HepG2 (cell line): ENCODE results near the gene MAPK8. TPM values are rescaled to one million over a fixed set of nuclear protein-coding genes. Genes with fewer than 3 reads are reported as not detected.

Source experiments
- ATAC-seq: fragments of 200-7000 bp; cut with Tn5 transposase; 3 replicates; pipeline ENCODE4 v1.9.1; 2020; ENCODE audit warnings: mild to moderate bottlenecking, moderate library complexity
- BruUV-seq: library from RNA; stranded (reverse); fragments of 400-500 nt; replicated peaks from 2 replicates; lab custom pipeline; 2021; lab: Mats Ljungman, UMichigan
- CTCF ChIA-PET: fragments of 300-600 bp; formaldehyde crosslinking; extraction: SDS; loops from one replicate; lab custom pipeline; 2021; ENCODE audit warnings: low total read pairs, inconsistent platforms, low intra/inter-chr PET ratio; lab: Yijun Ruan, JAX
- POLR2A ChIA-PET: fragments of 350-600 bp; sonication (Branson Sonifier 250); formaldehyde crosslinking; loops from one replicate; lab custom pipeline; 2020; ENCODE audit warnings: antibody characterized with exemption, inconsistent platforms; lab: Yijun Ruan, JAX
- DNase-seq: peaks from one replicate; pipeline ENCODE4 v3.0.0-alpha.2; 2015; ENCODE audit warnings: low spot score
- FAIRE-seq: peaks from 3 replicates; lab custom pipeline; 2011; peaks lifted over from hg19 to GRCh38; lab: Jason Lieb, UNC
- H2AFZ ChIP-seq: one replicate; pipeline ENCODE4 v1.6.1; 2011; ENCODE audit warnings: low read length, inconsistent platforms
- H3K27ac ChIP-seq: fragments of 300-600 bp; 3 replicates; pipeline ENCODE4 v1.8.0; 2011; ENCODE audit warnings: mixed run types, mild to moderate bottlenecking, mixed read lengths, low read length, inconsistent platforms; ENCODE audit not compliant: insufficient read depth; ENCODE audit errors: extremely low read length
- H3K27me3 ChIP-seq, 2 experiments: fragments of 200-600 bp in 1 of 2; 2 replicates in 1 of 2; 3 replicates in 1 of 2; pipeline versions ENCODE4 v1.6.0 to v1.8.0; 2011; ENCODE audit warnings: low read length in 2 of 2, mild to moderate bottlenecking in 2 of 2, moderate library complexity in 2 of 2, inconsistent platforms in 1 of 2; ENCODE audit not compliant: insufficient read depth in 2 of 2, control insufficient read depth in 1 of 2
- H3K36me3 ChIP-seq, 2 experiments: fragments of 200-600 bp in 1 of 2; replicated peaks in 1 of 2; 2 replicates in 1 of 2; 3 replicates in 1 of 2; pipeline versions ENCODE4 v1.5.1 to v1.8.0; 2011; ENCODE audit warnings: low read length in 2 of 2, inconsistent platforms in 1 of 2; ENCODE audit not compliant: insufficient read depth in 2 of 2, control insufficient read depth in 1 of 2
- H3K4me1 ChIP-seq: 2 replicates; pipeline ENCODE4 v1.5.1; 2012; ENCODE audit warnings: low read length, inconsistent platforms; ENCODE audit not compliant: insufficient read depth
- H3K4me2 ChIP-seq: 2 replicates; pipeline ENCODE4 v1.6.0; 2011; ENCODE audit warnings: low read depth, low read length, inconsistent platforms
- H3K4me3 ChIP-seq, 3 experiments: fragments of 200-600 bp in 1 of 3; sonication (generic), shearing (Covaris generic) in 1 of 3; replicated peaks in 1 of 3; 2 replicates each; pipeline ENCODE4 v1.5.1; 2011 to 2016; ENCODE audit warnings: low read length in 3 of 3, inconsistent platforms in 2 of 3, low read depth in 2 of 3, mild to moderate bottlenecking in 2 of 3, control low read depth in 1 of 3, mixed read lengths in 1 of 3; ENCODE audit not compliant: insufficient read depth in 1 of 3
- H3K79me2 ChIP-seq: one replicate; pipeline ENCODE4 v1.6.1; 2011; ENCODE audit warnings: low read length, inconsistent platforms; ENCODE audit not compliant: insufficient read depth
- H3K9ac ChIP-seq: 2 replicates; pipeline ENCODE4 v1.6.0; 2011; ENCODE audit warnings: mild to moderate bottlenecking, low read depth, low read length, inconsistent platforms; ENCODE audit not compliant: insufficient read depth
- H3K9me3 ChIP-seq: 2 replicates; pipeline ENCODE4 v1.5.1; 2012; ENCODE audit warnings: mild to moderate bottlenecking, low read length
- H4K20me1 ChIP-seq: 2 replicates; pipeline ENCODE4 v1.6.0; 2011; ENCODE audit warnings: inconsistent platforms, mild to moderate bottlenecking, low read length, moderate library complexity; ENCODE audit not compliant: insufficient read depth
- BRCA1 ChIP-seq: sonication (generic); formaldehyde crosslinking; IDR thresholded peaks from 2 replicates; pipeline ENCODE4 v1.4.0; 2020; ENCODE audit warnings: missing genetic modification reagents
- CBX1 ChIP-seq: IDR thresholded peaks from one replicate; pipeline ENCODE4 v1.6.1; 2016; ENCODE audit warnings: antibody characterized with exemption, low read depth
- CBX5 ChIP-seq: sonication (generic); formaldehyde crosslinking; IDR thresholded peaks from 2 replicates; pipeline ENCODE4 v1.4.0; 2020; ENCODE audit warnings: missing genetic modification reagents, borderline replicate concordance
- E2F2 ChIP-seq: sonication (generic); formaldehyde crosslinking; IDR thresholded peaks from 2 replicates; pipeline ENCODE4 v1.4.0; 2020; ENCODE audit warnings: missing genetic modification reagents, borderline replicate concordance
- HNRNPUL1 ChIP-seq: fragments of 200-400 bp; formaldehyde crosslinking; IDR thresholded peaks from 2 replicates; pipeline ENCODE4 v1.6.1; 2017; ENCODE audit warnings: low read depth, mild to moderate bottlenecking, low read length, moderate library complexity
- NBN ChIP-seq: fragments of 450-650 bp; conservative IDR thresholded peaks from 2 replicates; pipeline ENCODE4 v1.6.1; 2017
- NCOA5 ChIP-seq: sonication (generic); formaldehyde crosslinking; IDR thresholded peaks from 2 replicates; pipeline ENCODE4 v1.4.0; 2020; ENCODE audit warnings: missing genetic modification reagents
- WGBS: methylation state at CpG from one replicate; pipeline ENCODE4 v1.1.6; 2017; ENCODE audit warnings: low lambda C conversion rate; 5-methylcytosine and 5-hydroxymethylcytosine counted together
- in situ Hi-C: cut with HindIII; loops from 2 replicates; pipeline ENCODE4 v1.10.0; 2017; ENCODE audit warnings: low pct_unique_long_range_greater_than_20kb; ENCODE audit not compliant: extremely low pct_ligation_motif_present
- intact Hi-C: fragments of 100-400 bp; cut with micrococcal nuclease; formaldehyde crosslinking; loops from one replicate; pipeline ENCODE4 v1.10.0; 2022; ENCODE audit not compliant: unreplicated experiment
- polyA plus RNA-seq, 8 experiments: library from polyadenylated mRNA; depleted of rRNA in 3 of 8; stranded (reverse) in 7 of 8; unstranded in 1 of 8; fragments of >200 nt; fragmentation: Illumina TruSeq in 4 of 8; extraction: Trizol in 4 of 8; gene quantifications; 2 replicates each; pipeline versions ENCODE4 v1.2.1 to v1.2.3, GENCODE V29; 2011 to 2016; ENCODE audit warnings: low read depth in 4 of 8, missing spikeins in 1 of 8, mixed read lengths in 1 of 8; ENCODE audit not compliant: insufficient read depth in 1 of 8
- total RNA-seq, 5 experiments: library from RNA; depleted of rRNA; stranded (reverse); fragments of >200 nt; fragmentation: Illumina TruSeq; extraction: Trizol; gene quantifications; 2 replicates each; pipeline ENCODE4 v1.2.3, GENCODE V29; 2016; ENCODE audit warnings: low read depth in 1 of 5
- TF ChIP-seq, protein P1 (sequence below): sonication (generic); formaldehyde crosslinking; IDR thresholded peaks from 2 replicates; pipeline ENCODE4 v1.9.0; 2021; ENCODE audit warnings: missing genetic modification reagents, borderline replicate concordance
- TF ChIP-seq, protein P2 (sequence below): sonication (generic); formaldehyde crosslinking; IDR thresholded peaks from 2 replicates; pipeline ENCODE4 v1.4.0; 2020; ENCODE audit warnings: missing genetic modification reagents, borderline replicate concordance
- TF ChIP-seq, protein P3 (sequence below): sonication (generic); formaldehyde crosslinking; IDR thresholded peaks from 2 replicates; pipeline ENCODE4 v1.8.1; 2022; ENCODE audit warnings: low read depth, mild to moderate bottlenecking, missing genetic modification reagents
- TF ChIP-seq, protein P4 (sequence below): IDR thresholded peaks from 2 replicates; pipeline ENCODE4 v1.6.1; 2016; ENCODE audit warnings: missing compliant biosample characterization, missing genetic modification reagents, borderline replicate concordance

MAPK8 gene
- total and polyA plus RNA-seq, 2 of the 13 experiments (the other 11 are each of a cell fraction or from before 2014, with no cell fraction given), result 41.6 to 47.3 TPM

GRCh38 chr10:48400850-48401220, 94.4 kb downstream of the MAPK8 start:
- TF ChIP-seq CBX5 (CRISPR knock-in tag) (no peak), HNRNPUL1 (no peak), NBN (no peak), NCOA5 (CRISPR knock-in tag) (no peak), E2F2 (no peak), BRCA1 (CRISPR knock-in tag) (no peak), CBX1 (no peak)
- TF ChIP-seq, protein P1, sequence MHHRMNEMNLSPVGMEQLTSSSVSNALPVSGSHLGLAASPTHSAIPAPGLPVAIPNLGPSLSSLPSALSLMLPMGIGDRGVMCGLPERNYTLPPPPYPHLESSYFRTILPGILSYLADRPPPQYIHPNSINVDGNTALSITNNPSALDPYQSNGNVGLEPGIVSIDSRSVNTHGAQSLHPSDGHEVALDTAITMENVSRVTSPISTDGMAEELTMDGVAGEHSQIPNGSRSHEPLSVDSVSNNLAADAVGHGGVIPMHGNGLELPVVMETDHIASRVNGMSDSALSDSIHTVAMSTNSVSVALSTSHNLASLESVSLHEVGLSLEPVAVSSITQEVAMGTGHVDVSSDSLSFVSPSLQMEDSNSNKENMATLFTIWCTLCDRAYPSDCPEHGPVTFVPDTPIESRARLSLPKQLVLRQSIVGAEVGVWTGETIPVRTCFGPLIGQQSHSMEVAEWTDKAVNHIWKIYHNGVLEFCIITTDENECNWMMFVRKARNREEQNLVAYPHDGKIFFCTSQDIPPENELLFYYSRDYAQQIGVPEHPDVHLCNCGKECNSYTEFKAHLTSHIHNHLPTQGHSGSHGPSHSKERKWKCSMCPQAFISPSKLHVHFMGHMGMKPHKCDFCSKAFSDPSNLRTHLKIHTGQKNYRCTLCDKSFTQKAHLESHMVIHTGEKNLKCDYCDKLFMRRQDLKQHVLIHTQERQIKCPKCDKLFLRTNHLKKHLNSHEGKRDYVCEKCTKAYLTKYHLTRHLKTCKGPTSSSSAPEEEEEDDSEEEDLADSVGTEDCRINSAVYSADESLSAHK, result no peak
- TF ChIP-seq, protein P2, sequence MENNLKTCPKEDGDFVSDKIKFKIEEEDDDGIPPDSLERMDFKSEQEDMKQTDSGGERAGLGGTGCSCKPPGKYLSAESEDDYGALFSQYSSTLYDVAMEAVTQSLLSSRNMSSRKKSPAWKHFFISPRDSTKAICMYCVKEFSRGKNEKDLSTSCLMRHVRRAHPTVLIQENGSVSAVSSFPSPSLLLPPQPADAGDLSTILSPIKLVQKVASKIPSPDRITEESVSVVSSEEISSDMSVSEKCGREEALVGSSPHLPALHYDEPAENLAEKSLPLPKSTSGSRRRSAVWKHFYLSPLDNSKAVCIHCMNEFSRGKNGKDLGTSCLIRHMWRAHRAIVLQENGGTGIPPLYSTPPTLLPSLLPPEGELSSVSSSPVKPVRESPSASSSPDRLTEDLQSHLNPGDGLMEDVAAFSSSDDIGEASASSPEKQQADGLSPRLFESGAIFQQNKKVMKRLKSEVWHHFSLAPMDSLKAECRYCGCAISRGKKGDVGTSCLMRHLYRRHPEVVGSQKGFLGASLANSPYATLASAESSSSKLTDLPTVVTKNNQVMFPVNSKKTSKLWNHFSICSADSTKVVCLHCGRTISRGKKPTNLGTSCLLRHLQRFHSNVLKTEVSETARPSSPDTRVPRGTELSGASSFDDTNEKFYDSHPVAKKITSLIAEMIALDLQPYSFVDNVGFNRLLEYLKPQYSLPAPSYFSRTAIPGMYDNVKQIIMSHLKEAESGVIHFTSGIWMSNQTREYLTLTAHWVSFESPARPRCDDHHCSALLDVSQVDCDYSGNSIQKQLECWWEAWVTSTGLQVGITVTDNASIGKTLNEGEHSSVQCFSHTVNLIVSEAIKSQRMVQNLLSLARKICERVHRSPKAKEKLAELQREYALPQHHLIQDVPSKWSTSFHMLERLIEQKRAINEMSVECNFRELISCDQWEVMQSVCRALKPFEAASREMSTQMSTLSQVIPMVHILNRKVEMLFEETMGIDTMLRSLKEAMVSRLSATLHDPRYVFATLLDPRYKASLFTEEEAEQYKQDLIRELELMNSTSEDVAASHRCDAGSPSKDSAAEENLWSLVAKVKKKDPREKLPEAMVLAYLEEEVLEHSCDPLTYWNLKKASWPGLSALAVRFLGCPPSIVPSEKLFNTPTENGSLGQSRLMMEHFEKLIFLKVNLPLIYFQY (CRISPR knock-in tag), result no peak
- TF ChIP-seq, protein P3, sequence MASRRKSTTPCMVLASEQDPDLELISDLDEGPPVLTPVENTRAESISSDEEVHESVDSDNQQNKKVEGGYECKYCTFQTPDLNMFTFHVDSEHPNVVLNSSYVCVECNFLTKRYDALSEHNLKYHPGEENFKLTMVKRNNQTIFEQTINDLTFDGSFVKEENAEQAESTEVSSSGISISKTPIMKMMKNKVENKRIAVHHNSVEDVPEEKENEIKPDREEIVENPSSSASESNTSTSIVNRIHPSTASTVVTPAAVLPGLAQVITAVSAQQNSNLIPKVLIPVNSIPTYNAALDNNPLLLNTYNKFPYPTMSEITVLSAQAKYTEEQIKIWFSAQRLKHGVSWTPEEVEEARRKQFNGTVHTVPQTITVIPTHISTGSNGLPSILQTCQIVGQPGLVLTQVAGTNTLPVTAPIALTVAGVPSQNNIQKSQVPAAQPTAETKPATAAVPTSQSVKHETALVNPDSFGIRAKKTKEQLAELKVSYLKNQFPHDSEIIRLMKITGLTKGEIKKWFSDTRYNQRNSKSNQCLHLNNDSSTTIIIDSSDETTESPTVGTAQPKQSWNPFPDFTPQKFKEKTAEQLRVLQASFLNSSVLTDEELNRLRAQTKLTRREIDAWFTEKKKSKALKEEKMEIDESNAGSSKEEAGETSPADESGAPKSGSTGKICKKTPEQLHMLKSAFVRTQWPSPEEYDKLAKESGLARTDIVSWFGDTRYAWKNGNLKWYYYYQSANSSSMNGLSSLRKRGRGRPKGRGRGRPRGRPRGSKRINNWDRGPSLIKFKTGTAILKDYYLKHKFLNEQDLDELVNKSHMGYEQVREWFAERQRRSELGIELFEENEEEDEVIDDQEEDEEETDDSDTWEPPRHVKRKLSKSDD (CRISPR knock-in tag), result no peak
- TF ChIP-seq, protein P4, sequence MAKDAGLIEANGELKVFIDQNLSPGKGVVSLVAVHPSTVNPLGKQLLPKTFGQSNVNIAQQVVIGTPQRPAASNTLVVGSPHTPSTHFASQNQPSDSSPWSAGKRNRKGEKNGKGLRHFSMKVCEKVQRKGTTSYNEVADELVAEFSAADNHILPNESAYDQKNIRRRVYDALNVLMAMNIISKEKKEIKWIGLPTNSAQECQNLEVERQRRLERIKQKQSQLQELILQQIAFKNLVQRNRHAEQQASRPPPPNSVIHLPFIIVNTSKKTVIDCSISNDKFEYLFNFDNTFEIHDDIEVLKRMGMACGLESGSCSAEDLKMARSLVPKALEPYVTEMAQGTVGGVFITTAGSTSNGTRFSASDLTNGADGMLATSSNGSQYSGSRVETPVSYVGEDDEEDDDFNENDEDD (CRISPR knock-in tag), result no peak
- TF ChIP-seq, all 625 proteins: peak for 0
- H3K36me3 ChIP-seq, result no peaks in the 10 kb centered on the region
- H4K20me1 ChIP-seq, result no peaks in the 10 kb centered on the region
- no peak overlapping the region for H3K4me2 ChIP-seq
- 97% methylated on average over 1 of the region's 1 CpG for WGBS
- no TSS peak for BruUV-seq
- no peak for FAIRE-seq
- H2AFZ ChIP-seq, result no peak overlapping the region
- H3K9me3 ChIP-seq, result no peaks in the 10 kb centered on the region
- CTCF ChIA-PET, result no interaction called here
- no peaks in the 10 kb centered on the region for H3K27me3 ChIP-seq
- H3K4me3 ChIP-seq, result no peak overlapping the region
- no peak for ATAC-seq
- no peaks in the 10 kb centered on the region for H3K79me2 ChIP-seq
- no peak for DNase-seq
- no peaks in the 10 kb centered on the region for H3K4me1 ChIP-seq
- POLR2A ChIA-PET, result no interaction called here
- intact Hi-C loops (no loop called here), in situ Hi-C loops (no loop called here)
- H3K27ac ChIP-seq, result no peak overlapping the region
- no peak overlapping the region for H3K9ac ChIP-seq
